OCI-LY7 (cell line): ENCODE data around the gene LGR6. TPM values are rescaled to one million over a fixed set of nuclear protein-coding genes. Genes with fewer than 3 reads are reported as not detected.
"Not testable (repeated sequence)": the region's sequence is repeated elsewhere in the genome, so short reads cannot be mapped to it uniquely, and the experiment has no call there.

Experiments used
- BruUV-seq: library from RNA; stranded (reverse); fragments of 400-500 nt; replicated peaks from 2 replicates; lab custom pipeline; 2021; lab: Mats Ljungman, UMichigan
- CTCF ChIA-PET: fragments of 300-600 bp; sonication (Branson Sonifier 250); formaldehyde crosslinking; loops from one replicate; lab custom pipeline; 2022; ENCODE audit warnings: antibody characterized with exemption; ENCODE audit not compliant: unreplicated experiment; lab: Charles Lee
- POLR2A ChIA-PET: fragments of 300-600 bp; sonication (Branson Sonifier 250); formaldehyde crosslinking; loops from one replicate; lab custom pipeline; 2022; ENCODE audit warnings: antibody characterized with exemption; lab: Charles Lee
- DNase-seq: peaks from one replicate; pipeline ENCODE4 v3.0.0-alpha.2; 2015; ENCODE audit warnings: low spot score
- H2AFZ ChIP-seq: fragments of 200-600 bp; sonication (generic), shearing (Covaris generic); 2 replicates; pipeline ENCODE4 v1.6.1; 2014; ENCODE audit warnings: mild to moderate bottlenecking, antibody characterized with exemption, low read length, moderate library complexity
- H3K27ac ChIP-seq: fragments of 200-600 bp; sonication (generic); 2 replicates; pipeline ENCODE4 v1.5.1; 2014; ENCODE audit warnings: mixed run types, low read depth, mild to moderate bottlenecking, moderate library complexity, low read length, inconsistent platforms; ENCODE audit not compliant: poor library complexity, severe bottlenecking
- H3K36me3 ChIP-seq: fragments of 200-600 bp; sonication (generic); 2 replicates; pipeline ENCODE4 v1.6.1; 2014; ENCODE audit warnings: mild to moderate bottlenecking, antibody characterized with exemption, low read length, moderate library complexity, mixed read lengths; ENCODE audit not compliant: insufficient read depth
- H3K4me1 ChIP-seq: fragments of 200-600 bp; sonication (generic); 2 replicates; pipeline ENCODE4 v1.5.1; 2014; ENCODE audit warnings: mild to moderate bottlenecking, low read length; ENCODE audit not compliant: insufficient read depth, poor library complexity, severe bottlenecking
- H3K4me2 ChIP-seq: fragments of 200-600 bp; sonication (generic); 2 replicates; pipeline ENCODE4 v1.6.1; 2014; ENCODE audit warnings: mild to moderate bottlenecking, low read length
- H3K4me3 ChIP-seq: fragments of 200-600 bp; sonication (generic); 2 replicates; pipeline ENCODE4 v1.5.1; 2014; ENCODE audit warnings: mild to moderate bottlenecking, low read depth, low read length; ENCODE audit not compliant: poor library complexity, severe bottlenecking
- H3K79me2 ChIP-seq: fragments of 200-600 bp; sonication (generic); 2 replicates; pipeline ENCODE4 v1.6.1; 2016; ENCODE audit warnings: low read depth, mild to moderate bottlenecking, low read length, moderate library complexity, mixed read lengths; ENCODE audit not compliant: insufficient read depth
- H3K9me2 ChIP-seq: fragments of 200-600 bp; sonication (generic); 2 replicates; pipeline ENCODE4 v1.6.1; 2016; ENCODE audit warnings: mild to moderate bottlenecking, low read length, mixed read lengths; ENCODE audit not compliant: insufficient read depth
- H3K9me3 ChIP-seq: fragments of 200-600 bp; sonication (generic); 2 replicates; pipeline ENCODE4 v1.6.1; 2014; ENCODE audit warnings: mild to moderate bottlenecking, mixed run types, low read length, mixed read lengths
- H4K20me1 ChIP-seq: fragments of 200-600 bp; sonication (generic); 2 replicates; pipeline ENCODE4 v1.6.1; 2014; ENCODE audit warnings: mild to moderate bottlenecking, antibody characterized with exemption, low read length, moderate library complexity, mixed read lengths; ENCODE audit not compliant: insufficient read depth
- CTCF ChIP-seq: fragments of 200-600 bp; sonication (generic); conservative IDR thresholded peaks from 2 replicates; pipeline ENCODE4 v1.5.1; 2014; ENCODE audit warnings: mild to moderate bottlenecking, antibody characterized with exemption, low read length, moderate library complexity, mixed read lengths
- EZH2phosphoT487 ChIP-seq: fragments of 200-600 bp; sonication (generic); IDR thresholded peaks from 2 replicates; pipeline ENCODE4 v1.6.1; 2018; ENCODE audit warnings: low read depth, borderline replicate concordance, mild to moderate bottlenecking, mixed run types, antibody characterized with exemption, low read length, moderate library complexity, mixed read lengths
- intact Hi-C: fragments of 100-400 bp; cut with micrococcal nuclease; formaldehyde crosslinking; loops from one replicate; pipeline ENCODE4 v1.10.0; 2022; ENCODE audit not compliant: unreplicated experiment
- total RNA-seq, 2 experiments: library from RNA; depleted of rRNA in 1 of 2; stranded (reverse); fragments of >200 nt in 1 of 2; shearing (Covaris generic) in 1 of 2; gene quantifications; 2 replicates each; pipeline ENCODE4 v1.2.3, GENCODE V29; 2014 to 2022

LGR6 gene
- total RNA-seq, 2 experiments from 2014 or later: not detected

DNA sequence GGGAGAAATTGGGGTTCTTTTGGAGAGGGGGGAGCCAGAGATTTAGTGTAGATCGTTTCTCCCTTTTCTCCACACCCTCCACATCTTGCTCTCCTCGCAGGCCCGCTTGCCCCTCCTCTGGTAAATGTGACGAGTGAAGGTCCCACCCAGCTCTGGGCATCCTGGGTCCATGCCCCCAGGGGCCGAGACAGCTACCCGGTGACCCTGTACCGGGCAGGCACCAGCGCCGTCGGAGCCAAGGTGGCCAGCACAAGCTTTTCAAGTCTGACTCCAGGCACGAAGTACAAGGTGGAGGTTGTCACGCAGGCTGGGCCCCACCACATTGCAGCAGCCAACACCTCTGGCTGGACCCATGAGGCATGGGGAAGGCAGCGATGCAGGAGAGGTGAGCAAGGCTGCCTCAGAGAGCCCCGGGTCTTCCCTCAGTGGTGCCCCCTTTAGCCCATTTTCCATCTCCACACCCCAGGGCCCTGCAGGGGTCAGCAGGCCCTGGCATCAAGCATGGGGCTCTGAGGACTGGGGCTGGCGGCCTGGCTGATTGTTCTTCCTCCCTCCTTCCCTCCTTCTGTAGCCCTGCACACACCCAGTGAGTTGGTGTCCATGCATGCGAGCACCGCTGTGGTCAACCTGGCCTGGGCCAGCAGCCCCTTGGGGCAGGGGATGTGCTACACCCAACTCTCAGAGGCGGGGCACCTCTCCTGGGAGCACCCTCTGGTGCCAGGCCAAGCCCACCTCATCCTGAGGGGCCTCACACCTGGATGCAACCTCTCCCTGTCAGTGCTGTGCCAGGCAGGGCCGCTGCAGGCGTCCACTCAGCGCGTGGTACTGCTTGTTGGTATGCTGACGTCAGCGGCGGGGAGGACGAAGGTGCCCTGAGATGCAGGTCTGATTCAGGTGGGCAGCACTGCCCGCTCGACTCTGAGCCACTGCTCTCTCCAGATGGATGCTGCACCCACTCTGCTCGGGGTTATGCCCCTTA, 16.4 kb upstream of the LGR6 start:
- Histone ChIP-seq H3K79me2 (no peaks in the 10 kb centered on the region), H3K9me2 (no peaks in the 10 kb centered on the region), H3K9me3 (no peaks in the 10 kb centered on the region), H3K36me3 (no peaks in the 10 kb centered on the region), H2AFZ (no peak overlapping the region), H3K4me1 (no peaks in the 10 kb centered on the region), H3K4me2 (no peak overlapping the region), H4K20me1 (no peaks in the 10 kb centered on the region), H3K4me3 (no peak overlapping the region), H3K27ac (no peak overlapping the region)
- BruUV-seq: no TSS peak
- intact Hi-C loops: no loop called here
- ChIA-PET CTCF (no interaction called here), POLR2A (no interaction called here)
- no peak for DNase-seq
- TF ChIP-seq CTCF: no peak
- no peak for TF ChIP-seq EZH2phosphoT487

GRCh38 chr1:202179828-202180750, 13.5 kb upstream of the LGR6 start:
- Histone ChIP-seq H3K9me3 (no peaks in the 10 kb centered on the region), H4K20me1 (no peaks in the 10 kb centered on the region), H3K36me3 (no peaks in the 10 kb centered on the region), H3K4me2 (no peak overlapping the region), H3K4me1 (no peaks in the 10 kb centered on the region), H2AFZ (no peak overlapping the region), H3K9me2 (no peaks in the 10 kb centered on the region), H3K79me2 (no peaks in the 10 kb centered on the region), H3K27ac (no peak overlapping the region), H3K4me3 (no peak overlapping the region)
- CTCF ChIA-PET: no interaction called here
- TF ChIP-seq EZH2phosphoT487: no peak
- TF ChIP-seq CTCF: no peak
- intact Hi-C loops: loop anchor here (10.0 kb wide), 1 partner anchor 435 kb away; no protein-coding TSS in a partner anchor
- POLR2A ChIA-PET: interaction anchor here (0.6 kb wide), 1 partner anchor 1202 kb away, joined by 3 read pairs; no protein-coding TSS in a partner anchor
- BruUV-seq: no TSS peak
- DNase-seq: no peak

- H4K20me1 ChIP-seq, H3K4me2 ChIP-seq, H3K4me3 ChIP-seq, H3K27ac ChIP-seq, H3K9me3 ChIP-seq, BruUV-seq, H3K79me2 ChIP-seq, H3K4me1 ChIP-seq, CTCF ChIA-PET, H2AFZ ChIP-seq, H3K36me3 ChIP-seq, DNase-seq, POLR2A ChIA-PET, H3K9me2 ChIP-seq: not testable (repeated sequence)
- intact Hi-C loops: loop anchor here (10.0 kb wide), 1 partner anchor 434 kb away; no protein-coding TSS in a partner anchor
Observed at GRCh38 chr1:202180751-202181139, 12.9 kb upstream of the LGR6 start.
